K562 (cell line): Measurements from ENCODE around the gene ATP6V0E1.

Source experiments
- CTCF ChIP-seq, 3 experiments: IDR thresholded peaks in 2 of 3; conservative IDR thresholded peaks in 1 of 3; 2 replicates each; pipeline ENCODE4 v1.5.1; 2011 to 2012; ENCODE audit warnings: low read length in 3 of 3, mild to moderate bottlenecking in 3 of 3, control low read depth in 2 of 3, improper control_type of control experiment in 1 of 3, inconsistent platforms in 1 of 3, low read depth in 1 of 3, mixed read lengths in 1 of 3, moderate library complexity in 1 of 3; ENCODE audit not compliant: insufficient read depth in 2 of 3
- EZH2 ChIP-seq: IDR thresholded peaks from 2 replicates; pipeline ENCODE4 v1.6.1; 2012; ENCODE audit warnings: low read depth, mild to moderate bottlenecking, inconsistent platforms, low read length, borderline replicate concordance
- FOSL1 ChIP-seq: fragments of 200-800 bp; sonication (Bioruptor generic); conservative IDR thresholded peaks from 2 replicates; pipeline ENCODE4 v1.6.1; 2016; ENCODE audit warnings: missing genetic modification characterization, missing compliant biosample characterization
- POLR2AphosphoS5 ChIP-seq: IDR thresholded peaks from 2 replicates; pipeline ENCODE4 v1.6.1; 2011; ENCODE audit warnings: mild to moderate bottlenecking, low read depth, low read length, moderate library complexity; ENCODE audit not compliant: control insufficient read depth, insufficient read depth
- RBBP5 ChIP-seq: fragments of 200-600 bp; sonication (generic); IDR thresholded peaks from 2 replicates; pipeline ENCODE4 v1.6.1; 2012; ENCODE audit warnings: borderline replicate concordance, mild to moderate bottlenecking, low read length, control low read depth, inconsistent platforms; ENCODE audit not compliant: insufficient read depth, poor library complexity, severe bottlenecking
- YY1 ChIP-seq, 3 experiments: IDR thresholded peaks; 2 replicates each; pipeline ENCODE4 v1.6.1; 2011; ENCODE audit warnings: low read length in 2 of 3, mild to moderate bottlenecking in 2 of 3, moderate library complexity in 2 of 3, borderline replicate concordance in 1 of 3, control low read depth in 1 of 3, low read depth in 1 of 3; ENCODE audit not compliant: insufficient read depth in 3 of 3, insufficient replicate concordance in 2 of 3, control insufficient read depth in 1 of 3, insufficient read length in 1 of 3; ENCODE audit errors: extremely low read depth in 1 of 3
- ZBTB49 ChIP-seq: sonication (generic); formaldehyde crosslinking; IDR thresholded peaks from 2 replicates; pipeline ENCODE4 v1.8.0; 2022; ENCODE audit warnings: missing genetic modification reagents, mild to moderate bottlenecking, borderline replicate concordance
- ZBTB7A ChIP-seq: IDR thresholded peaks from 2 replicates; pipeline ENCODE4 v1.6.1; 2011; ENCODE audit warnings: low read depth, mild to moderate bottlenecking, low read length, moderate library complexity, borderline replicate concordance; ENCODE audit not compliant: control insufficient read depth
- ZNF707 ChIP-seq: fragments of 250-450 bp; sonication (Bioruptor Pico); conservative IDR thresholded peaks from 2 replicates; pipeline ENCODE4 v1.8.0; 2022; ENCODE audit warnings: inconsistent platforms, mild to moderate bottlenecking, moderate library complexity

- TF ChIP-seq RBBP5 (no peak), ZNF707 (CRISPR knock-in tag) (no peak), ZBTB7A (no peak), POLR2AphosphoS5 (no peak), EZH2 (no peak), ZBTB49 (CRISPR knock-in tag) (no peak), FOSL1 (no peak), YY1 (IDR thresholded peaks at IDR 0.05; ENCODE audit: borderline replicate concordance in 1 of 3, control insufficient read depth in 1 of 3, extremely low read depth in 1 of 3, insufficient read depth in 3 of 3, insufficient read length in 1 of 3, insufficient replicate concordance in 2 of 3, low read depth in 1 of 3, low read length in 2 of 3) (no peak), CTCF (IDR thresholded peaks at IDR 0.05 in 2 of 3, conservative IDR thresholded peaks at IDR 0.05 in 1 of 3; ENCODE audit: insufficient read depth in 2 of 3, low read depth in 1 of 3, low read length in 3 of 3) (no peak)
Observed at GRCh38 chr5:173011566-173011965, 28.0 kb downstream of the ATP6V0E1 start.
